Panc1 (cell line): ENCODE data around the gene BTG3.

Experiments used
- CTCF ChIP-seq: fragments of 450-650 bp; IDR thresholded peaks from 2 replicates; pipeline ENCODE4 v1.5.1; 2017; ENCODE audit warnings: mild to moderate bottlenecking
- SIN3A ChIP-seq: IDR thresholded peaks from 2 replicates; pipeline ENCODE4 v1.6.1; 2012; ENCODE audit warnings: low read depth, mild to moderate bottlenecking, low read length, moderate library complexity, borderline replicate concordance; ENCODE audit not compliant: insufficient read depth

GRCh38 chr21:17658931-17659330 lies 46.2 kb upstream of the BTG3 start:
- TF ChIP-seq CTCF, result no peak
- TF ChIP-seq SIN3A, result no peak
